ENCODE data around the gene ARHGEF16.

ARHGEF16 gene

DNA sequence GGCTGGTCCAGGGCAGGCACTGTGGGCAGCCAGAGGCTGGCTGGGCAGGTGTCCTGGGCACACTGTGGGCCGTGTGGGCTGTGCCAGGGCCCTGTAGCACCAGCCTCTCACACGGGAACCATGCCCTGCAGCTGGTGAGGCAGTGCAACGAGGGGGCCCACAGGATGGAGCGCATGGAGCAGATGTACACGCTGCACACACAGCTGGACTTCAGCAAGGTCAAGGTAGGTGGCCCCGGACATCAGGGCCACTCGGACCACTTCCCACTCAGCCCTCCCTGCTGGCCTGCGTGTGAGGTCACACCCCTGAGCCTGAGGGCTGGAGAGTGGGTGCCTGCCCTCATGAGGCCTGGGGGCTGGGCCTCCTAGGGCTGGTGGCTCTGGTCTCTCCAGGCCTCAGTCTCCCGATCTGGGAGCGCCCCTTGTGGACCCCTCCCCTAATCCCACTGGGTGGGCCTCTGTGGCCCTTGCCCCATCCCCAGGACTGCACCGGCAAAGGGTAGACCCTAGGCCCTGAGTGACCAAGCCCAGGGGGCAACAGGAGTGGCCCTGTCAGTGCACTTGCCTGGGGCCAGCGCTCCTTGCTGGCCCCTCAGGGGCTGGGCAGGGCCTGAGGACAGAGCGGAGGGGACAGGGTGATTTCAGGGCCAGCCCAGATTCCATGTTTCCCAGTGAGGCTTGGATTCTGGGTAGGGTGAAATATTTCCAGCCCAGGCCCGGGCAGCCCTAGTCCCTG, 21.5 kb downstream of the ARHGEF16 start:
- no CpG with 5 or more reads among the region's 14 CpGs for WGBS (ENCODE audit: insufficient coverage, insufficient read length)
- H3K27me3 ChIP-seq (ENCODE audit: control insufficient read depth, insufficient read depth, low read length) = no peaks in the 10 kb centered on the region
- no peak for DNase-seq (ENCODE audit: low read depth, low spot score)

DNA sequence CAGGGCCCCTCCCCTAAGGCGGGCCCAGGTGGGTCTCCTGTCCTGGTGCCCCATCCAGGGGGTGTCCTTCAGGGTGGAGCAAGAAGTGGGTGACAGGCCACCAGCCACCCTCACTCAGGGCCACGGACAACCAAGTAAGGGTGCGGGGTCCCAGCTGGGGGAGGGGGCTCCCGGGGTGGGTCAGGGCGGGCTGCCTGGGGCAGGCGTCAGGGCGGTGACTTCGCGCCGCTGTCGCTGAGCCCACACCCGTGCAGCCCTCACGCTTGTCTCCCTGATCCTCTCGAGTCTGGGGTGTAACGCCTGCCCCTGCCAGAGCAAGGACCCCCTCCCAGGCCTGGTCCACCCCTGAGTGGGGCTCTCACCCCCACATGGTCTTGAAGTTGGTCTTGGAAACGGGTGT, 22.2 kb downstream of the ARHGEF16 start:
- Histone ChIP-seq H3K36me3 (ENCODE audit: control insufficient read depth, insufficient read depth, low read length) (peaks cover 7% of the 10 kb centered on the region), H3K27ac (ENCODE audit: low read length) (no peak overlapping the region), H3K4me1 (ENCODE audit: control insufficient read depth, insufficient read depth, low read length) (peaks cover 2% of the 10 kb centered on the region), H3K4me3 (ENCODE audit: low read length) (no peak overlapping the region), H3K9me3 (ENCODE audit: control insufficient read depth, insufficient read depth, low read length) (no peaks in the 10 kb centered on the region), H3K27me3 (ENCODE audit: control insufficient read depth, insufficient read depth, low read length) (no peaks in the 10 kb centered on the region)
- WGBS (ENCODE audit: insufficient coverage, insufficient read length) = no CpG with 5 or more reads among the region's 16 CpGs
- no peak for DNase-seq (ENCODE audit: low read depth, low spot score)

More for the DNA sequence above, 21.5 kb downstream of the ARHGEF16 start:
- no peaks in the 10 kb centered on the region for H3K9me3 ChIP-seq (ENCODE audit: control insufficient read depth, insufficient read depth, low read length)
- H3K4me3 ChIP-seq (ENCODE audit: low read length) = no peak overlapping the region
- peaks cover 5% of the 10 kb centered on the region for H3K4me1 ChIP-seq (ENCODE audit: control insufficient read depth, insufficient read depth, low read length)
- peaks cover 7% of the 10 kb centered on the region for H3K36me3 ChIP-seq (ENCODE audit: control insufficient read depth, insufficient read depth, low read length)
- no peak overlapping the region for H3K27ac ChIP-seq (ENCODE audit: low read length)

DNA sequence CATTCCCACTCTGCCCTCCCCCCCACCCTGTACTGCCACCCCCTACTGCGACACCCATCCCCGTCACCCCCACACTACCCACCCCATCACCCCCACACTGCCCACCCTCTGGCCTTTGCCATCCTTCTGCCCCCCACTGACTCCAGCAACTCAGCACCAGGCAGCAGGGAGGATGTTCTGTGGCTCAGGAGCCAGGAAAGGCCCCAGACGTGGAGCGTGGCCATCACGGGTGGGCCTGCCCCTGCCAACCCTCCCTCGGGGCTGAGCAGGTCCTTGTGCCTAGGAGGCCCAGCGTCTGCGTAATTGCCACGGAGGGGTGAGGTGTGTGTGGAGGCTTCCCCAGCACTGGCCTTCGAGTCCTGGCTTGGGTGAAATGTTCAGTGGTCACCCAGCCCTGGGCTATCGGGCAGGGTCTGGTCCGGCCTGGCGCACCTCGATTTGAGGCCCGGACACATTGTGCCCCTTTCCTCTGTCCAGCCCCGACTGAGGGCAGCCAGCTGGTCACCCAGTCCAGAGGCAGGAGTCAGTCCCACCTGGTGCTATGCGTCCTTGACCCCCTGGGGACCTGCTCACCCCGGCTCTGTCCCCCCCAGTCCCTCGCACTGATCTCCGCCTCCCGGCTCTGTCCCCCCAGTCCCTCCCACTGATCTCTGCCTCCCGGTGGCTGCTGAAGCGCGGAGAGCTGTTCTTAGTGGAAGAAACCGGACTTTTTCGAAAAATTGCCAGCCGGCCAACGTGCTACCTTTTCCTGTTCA, 23.0 kb downstream of the ARHGEF16 start:
- Histone ChIP-seq H3K4me1 (ENCODE audit: control insufficient read depth, insufficient read depth, low read length) (no peaks in the 10 kb centered on the region), H3K27me3 (ENCODE audit: control insufficient read depth, insufficient read depth, low read length) (no peaks in the 10 kb centered on the region), H3K36me3 (ENCODE audit: control insufficient read depth, insufficient read depth, low read length) (peaks cover 7% of the 10 kb centered on the region), H3K9me3 (ENCODE audit: control insufficient read depth, insufficient read depth, low read length) (no peaks in the 10 kb centered on the region), H3K27ac (ENCODE audit: low read length) (no peak overlapping the region), H3K4me3 (ENCODE audit: low read length) (no peak overlapping the region; the same call in 1 of the 2 replicates)
- no peak for DNase-seq (ENCODE audit: low read depth, low spot score)
- WGBS (ENCODE audit: insufficient coverage, insufficient read length) = no CpG with 5 or more reads among the region's 28 CpGs

DNA sequence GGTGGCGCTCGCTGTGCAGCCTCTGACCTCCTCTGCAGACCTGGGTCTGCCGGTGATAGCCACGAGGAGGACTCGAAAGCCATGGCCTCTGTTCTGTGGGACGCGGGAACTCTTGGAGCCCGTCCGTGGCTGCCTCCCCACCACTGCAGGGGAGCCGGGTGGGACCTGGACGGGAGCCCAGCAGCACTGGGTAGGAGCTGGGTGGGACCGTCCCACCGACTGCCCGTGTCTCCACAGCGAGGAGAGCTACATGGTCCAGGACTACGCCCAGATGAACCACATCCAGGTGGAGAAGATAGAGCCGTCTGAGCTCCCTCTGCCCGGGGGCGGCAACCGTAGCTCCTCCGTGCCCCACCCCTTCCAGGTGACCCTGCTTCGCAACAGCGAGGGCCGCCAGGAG, 23.7 kb downstream of the ARHGEF16 start:
- Histone ChIP-seq H3K4me3 (ENCODE audit: low read length) (no peak overlapping the region), H3K36me3 (ENCODE audit: control insufficient read depth, insufficient read depth, low read length) (peaks cover 7% of the 10 kb centered on the region), H3K27ac (ENCODE audit: low read length) (no peak overlapping the region), H3K4me1 (ENCODE audit: control insufficient read depth, insufficient read depth, low read length) (no peaks in the 10 kb centered on the region), H3K27me3 (ENCODE audit: control insufficient read depth, insufficient read depth, low read length) (no peaks in the 10 kb centered on the region), H3K9me3 (ENCODE audit: control insufficient read depth, insufficient read depth, low read length) (no peaks in the 10 kb centered on the region)
- DNase-seq (ENCODE audit: low read depth, low spot score) = no peak
- no CpG with 5 or more reads among the region's 24 CpGs for WGBS (ENCODE audit: insufficient coverage, insufficient read length)

DNA sequence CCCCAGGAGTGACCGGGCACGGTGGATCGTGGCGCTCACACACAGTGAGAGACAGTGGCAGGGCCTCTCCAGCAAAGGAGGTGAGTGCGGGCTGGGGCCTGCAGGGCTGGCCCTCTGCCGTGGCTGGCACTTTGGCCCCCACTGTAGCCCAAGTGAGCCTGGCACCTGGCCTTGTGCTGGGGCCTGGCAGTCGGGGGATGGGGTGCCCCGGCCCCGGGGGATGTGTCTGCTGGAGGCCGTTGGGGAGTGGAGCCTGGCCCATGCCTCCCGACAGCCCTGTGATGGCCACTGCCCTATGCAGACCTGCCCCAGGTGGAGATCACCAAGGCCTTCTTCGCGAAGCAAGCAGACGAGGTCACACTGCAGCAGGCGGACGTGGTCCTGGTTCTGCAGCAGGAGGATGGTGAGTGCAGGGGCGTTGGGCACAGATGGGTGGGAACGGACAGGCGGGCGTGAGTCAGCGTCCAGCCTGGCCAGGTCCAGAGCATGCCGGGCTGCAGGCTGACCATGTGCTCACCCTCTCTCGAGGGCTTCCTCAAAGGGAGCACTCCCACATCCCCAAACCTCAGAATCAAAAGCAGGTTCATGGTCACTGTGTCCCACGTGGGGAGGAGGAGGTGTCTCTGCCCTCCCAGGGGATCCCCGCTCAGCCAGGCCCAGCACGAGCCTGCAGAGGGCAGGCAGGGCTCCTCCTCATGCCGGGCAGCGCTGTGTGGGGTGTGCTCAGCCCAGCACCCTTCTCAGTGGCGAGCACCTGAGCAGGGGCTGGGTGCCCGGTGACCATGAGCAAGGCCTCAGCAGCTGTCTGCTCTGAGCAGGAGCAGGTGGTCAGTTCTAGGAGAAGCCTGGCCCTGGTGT, 25.3 kb downstream of the ARHGEF16 start:
- Histone ChIP-seq H3K4me3 (ENCODE audit: low read length) (no peak overlapping the region), H3K9me3 (ENCODE audit: control insufficient read depth, insufficient read depth, low read length) (no peaks in the 10 kb centered on the region), H3K27ac (ENCODE audit: low read length) (no peak overlapping the region), H3K4me1 (ENCODE audit: control insufficient read depth, insufficient read depth, low read length) (0 out of 2 replicates have a peak, but pooled peaks cover 3% of the 10 kb centered on the region), H3K36me3 (ENCODE audit: control insufficient read depth, insufficient read depth, low read length) (peaks cover 3% of the 10 kb centered on the region; the same call in 1 of the 2 replicates), H3K27me3 (ENCODE audit: control insufficient read depth, insufficient read depth, low read length) (no peaks in the 10 kb centered on the region)
- no CpG with 5 or more reads among the region's 30 CpGs for WGBS (ENCODE audit: insufficient coverage, insufficient read length)
- DNase-seq (ENCODE audit: low read depth, low spot score) = no peak

DNA sequence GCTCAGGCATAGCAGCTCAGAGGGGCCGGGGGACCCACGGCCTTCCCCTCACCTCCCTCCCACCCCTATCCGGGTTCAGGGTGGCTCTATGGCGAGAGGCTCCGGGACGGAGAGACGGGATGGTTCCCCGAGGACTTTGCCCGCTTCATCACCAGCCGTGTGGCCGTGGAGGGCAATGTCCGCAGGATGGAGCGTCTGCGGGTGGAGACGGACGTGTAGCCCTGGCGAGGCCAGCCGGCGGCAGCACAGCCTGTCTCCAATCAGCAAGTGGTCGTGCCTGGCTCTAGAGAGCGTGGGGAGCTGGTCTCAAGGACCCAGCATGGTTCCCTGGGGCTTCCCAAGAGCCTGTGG, 25.9 kb downstream of the ARHGEF16 start:
- no CpG with 5 or more reads among the region's 21 CpGs for WGBS (ENCODE audit: insufficient coverage, insufficient read length)
- Histone ChIP-seq H3K4me3 (ENCODE audit: low read length) (no peak overlapping the region), H3K9me3 (ENCODE audit: control insufficient read depth, insufficient read depth, low read length) (no peaks in the 10 kb centered on the region), H3K4me1 (ENCODE audit: control insufficient read depth, insufficient read depth, low read length) (0 out of 2 replicates have a peak, but pooled peaks cover 3% of the 10 kb centered on the region), H3K27me3 (ENCODE audit: control insufficient read depth, insufficient read depth, low read length) (no peaks in the 10 kb centered on the region), H3K27ac (ENCODE audit: low read length) (no peak overlapping the region), H3K36me3 (ENCODE audit: control insufficient read depth, insufficient read depth, low read length) (peaks cover 3% of the 10 kb centered on the region; the same call in 1 of the 2 replicates)
- DNase-seq (ENCODE audit: low read depth, low spot score) = no peak

DNA sequence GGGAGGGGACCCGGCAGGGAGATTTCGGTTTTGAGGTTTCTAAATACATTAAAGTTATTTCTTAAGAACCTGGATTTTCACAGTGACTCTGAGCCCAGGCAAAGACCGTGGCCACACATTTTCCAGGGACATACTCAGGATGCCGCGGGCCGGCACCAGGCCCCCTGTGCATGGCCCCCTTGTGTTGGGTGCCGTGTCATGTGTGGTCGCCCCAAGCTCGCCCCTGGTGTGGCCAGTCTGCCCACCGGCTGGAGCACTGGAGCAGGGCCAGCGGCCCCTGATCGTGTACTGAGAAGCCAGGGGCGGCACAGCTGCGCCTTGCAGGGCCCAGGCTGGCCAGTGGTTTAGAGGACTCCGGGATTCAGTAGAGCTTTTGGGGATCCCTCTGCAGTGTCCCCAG, 26.6 kb downstream of the ARHGEF16 start:
- no peak overlapping the region for H3K27ac ChIP-seq (ENCODE audit: low read length)

DNA sequence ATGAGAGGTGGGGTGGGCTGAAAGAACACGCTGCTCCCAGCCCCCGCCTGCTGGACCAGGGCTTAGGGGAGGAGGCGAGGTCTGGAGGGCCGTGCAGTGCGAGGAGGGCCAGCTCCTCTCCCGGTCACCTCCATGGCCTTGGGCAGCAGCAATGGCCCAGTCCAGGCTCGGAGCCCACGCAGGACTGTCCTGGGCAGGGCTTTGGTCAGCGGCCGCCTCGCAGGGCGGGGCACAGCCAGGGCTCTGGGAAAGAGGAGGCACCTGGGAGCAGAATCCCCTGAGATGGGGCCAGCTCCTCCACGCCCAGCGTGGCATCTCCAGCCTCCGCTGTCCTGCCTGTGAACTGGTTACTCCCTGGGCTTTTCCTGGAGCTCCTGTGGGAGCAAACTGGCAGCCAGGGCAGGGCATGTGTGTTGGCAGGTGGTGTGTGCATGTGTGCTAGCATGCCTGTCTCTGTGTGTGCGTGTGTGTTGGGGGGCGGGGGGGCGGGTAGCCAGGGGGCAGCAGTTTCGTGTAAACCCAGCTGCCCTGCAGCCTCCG, 27.4 kb downstream of the ARHGEF16 start:
- Histone ChIP-seq H3K4me1 (ENCODE audit: control insufficient read depth, insufficient read depth, low read length) (0 out of 2 replicates have a peak, but pooled peaks cover 3% of the 10 kb centered on the region), H3K36me3 (ENCODE audit: control insufficient read depth, insufficient read depth, low read length) (no peaks in the 10 kb centered on the region), H3K27me3 (ENCODE audit: control insufficient read depth, insufficient read depth, low read length) (no peaks in the 10 kb centered on the region), H3K9me3 (ENCODE audit: control insufficient read depth, insufficient read depth, low read length) (no peaks in the 10 kb centered on the region), H3K4me3 (ENCODE audit: low read length) (no peak overlapping the region), H3K27ac (ENCODE audit: low read length) (no peak overlapping the region)
- WGBS (ENCODE audit: insufficient coverage, insufficient read length) = no CpG with 5 or more reads among the region's 20 CpGs
- no peak for DNase-seq (ENCODE audit: low read depth, low spot score)

More for the DNA sequence above, 26.6 kb downstream of the ARHGEF16 start:
- H3K9me3 ChIP-seq (ENCODE audit: control insufficient read depth, insufficient read depth, low read length) = no peaks in the 10 kb centered on the region
- H3K4me1 ChIP-seq (ENCODE audit: control insufficient read depth, insufficient read depth, low read length) = 0 out of 2 replicates have a peak, but pooled peaks cover 3% of the 10 kb centered on the region
- DNase-seq (ENCODE audit: low read depth, low spot score) = no peak
- H3K36me3 ChIP-seq (ENCODE audit: control insufficient read depth, insufficient read depth, low read length) = no peaks in the 10 kb centered on the region
- H3K4me3 ChIP-seq (ENCODE audit: low read length) = no peak overlapping the region
- no peaks in the 10 kb centered on the region for H3K27me3 ChIP-seq (ENCODE audit: control insufficient read depth, insufficient read depth, low read length)
- WGBS (ENCODE audit: insufficient coverage, insufficient read length) = no CpG with 5 or more reads among the region's 15 CpGs

DNA sequence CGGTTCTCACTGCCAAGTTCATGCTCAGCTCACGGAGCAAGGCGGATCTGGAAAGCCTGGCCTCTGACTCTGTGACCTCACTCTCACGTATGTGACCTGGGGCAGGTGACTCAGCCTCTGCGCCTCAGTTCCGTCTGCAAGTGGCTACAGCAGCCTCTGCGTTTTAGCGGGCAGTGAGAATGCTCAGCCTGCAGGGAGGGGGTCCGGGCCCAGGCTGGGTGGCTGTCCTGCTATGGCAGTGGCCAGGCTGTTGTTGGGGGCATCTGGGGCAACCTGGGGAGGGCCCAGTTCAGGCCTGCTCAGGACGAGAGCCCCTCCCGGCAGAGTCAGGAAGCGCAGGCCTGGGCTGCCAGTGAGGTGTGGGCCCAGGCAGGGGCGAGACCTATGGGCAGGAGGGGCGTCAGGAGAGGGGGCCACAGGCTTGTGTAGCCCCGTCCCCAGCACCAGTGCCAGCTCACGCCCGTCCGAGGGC, 27.9 kb downstream of the ARHGEF16 start:
- no peak overlapping the region for H3K4me3 ChIP-seq (ENCODE audit: low read length)
- no peaks in the 10 kb centered on the region for H3K36me3 ChIP-seq (ENCODE audit: control insufficient read depth, insufficient read depth, low read length)
- no peaks in the 10 kb centered on the region for H3K27me3 ChIP-seq (ENCODE audit: control insufficient read depth, insufficient read depth, low read length)
- H3K27ac ChIP-seq (ENCODE audit: low read length) = no peak overlapping the region
- no peak for DNase-seq (ENCODE audit: low read depth, low spot score)
- H3K9me3 ChIP-seq (ENCODE audit: control insufficient read depth, insufficient read depth, low read length) = no peaks in the 10 kb centered on the region
- no CpG with 5 or more reads among the region's 18 CpGs for WGBS (ENCODE audit: insufficient coverage, insufficient read length)
- H3K4me1 ChIP-seq (ENCODE audit: control insufficient read depth, insufficient read depth, low read length) = 0 out of 2 replicates have a peak, but pooled peaks cover 3% of the 10 kb centered on the region

DNA sequence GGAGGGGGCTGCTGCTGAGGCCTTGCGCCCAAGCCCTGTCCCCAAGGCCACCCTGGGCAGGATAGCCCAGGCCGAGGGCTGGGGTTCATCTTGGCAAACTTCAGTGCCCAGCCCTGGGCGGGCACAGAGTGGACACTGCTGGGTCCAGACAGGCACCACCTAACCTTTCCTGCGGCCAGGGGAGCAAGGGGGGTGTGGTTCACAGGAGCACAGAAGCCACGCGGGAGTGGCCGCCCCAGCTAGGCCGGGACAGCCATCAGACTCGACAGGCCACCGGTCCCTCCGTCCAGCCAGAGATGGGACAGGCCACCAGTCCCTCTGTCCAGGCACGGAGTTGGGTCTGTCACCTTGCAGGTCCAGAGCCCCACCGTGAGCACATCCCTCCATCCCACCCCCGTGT, 28.9 kb downstream of the ARHGEF16 start:
- no peak overlapping the region for H3K4me3 ChIP-seq (ENCODE audit: low read length)
- no peak overlapping the region for H3K27ac ChIP-seq (ENCODE audit: low read length)
- WGBS (ENCODE audit: insufficient coverage, insufficient read length) = no CpG with 5 or more reads among the region's 14 CpGs

More for the DNA sequence above, 28.9 kb downstream of the ARHGEF16 start:
- no peaks in the 10 kb centered on the region for H3K36me3 ChIP-seq (ENCODE audit: control insufficient read depth, insufficient read depth, low read length)
- no peaks in the 10 kb centered on the region for H3K27me3 ChIP-seq (ENCODE audit: control insufficient read depth, insufficient read depth, low read length)
- DNase-seq (ENCODE audit: low read depth, low spot score) = no peak
- 0 out of 2 replicates have a peak, but pooled peaks cover 3% of the 10 kb centered on the region for H3K4me1 ChIP-seq (ENCODE audit: control insufficient read depth, insufficient read depth, low read length)
- H3K9me3 ChIP-seq (ENCODE audit: control insufficient read depth, insufficient read depth, low read length) = no peaks in the 10 kb centered on the region

Data from iPS DF 6.9 (cell line).